ENCODE results near the gene GNAZ. TPM values are rescaled to one million over a fixed set of nuclear protein-coding genes. Genes with fewer than 3 reads are reported as not detected.
A peak's percentile ranks its signal among the peaks of the same experiment; 100 is the strongest.

Gene GNAZ
- total RNA-seq, 1 experiment from 2014 or later, result 5.0 TPM

DNA sequence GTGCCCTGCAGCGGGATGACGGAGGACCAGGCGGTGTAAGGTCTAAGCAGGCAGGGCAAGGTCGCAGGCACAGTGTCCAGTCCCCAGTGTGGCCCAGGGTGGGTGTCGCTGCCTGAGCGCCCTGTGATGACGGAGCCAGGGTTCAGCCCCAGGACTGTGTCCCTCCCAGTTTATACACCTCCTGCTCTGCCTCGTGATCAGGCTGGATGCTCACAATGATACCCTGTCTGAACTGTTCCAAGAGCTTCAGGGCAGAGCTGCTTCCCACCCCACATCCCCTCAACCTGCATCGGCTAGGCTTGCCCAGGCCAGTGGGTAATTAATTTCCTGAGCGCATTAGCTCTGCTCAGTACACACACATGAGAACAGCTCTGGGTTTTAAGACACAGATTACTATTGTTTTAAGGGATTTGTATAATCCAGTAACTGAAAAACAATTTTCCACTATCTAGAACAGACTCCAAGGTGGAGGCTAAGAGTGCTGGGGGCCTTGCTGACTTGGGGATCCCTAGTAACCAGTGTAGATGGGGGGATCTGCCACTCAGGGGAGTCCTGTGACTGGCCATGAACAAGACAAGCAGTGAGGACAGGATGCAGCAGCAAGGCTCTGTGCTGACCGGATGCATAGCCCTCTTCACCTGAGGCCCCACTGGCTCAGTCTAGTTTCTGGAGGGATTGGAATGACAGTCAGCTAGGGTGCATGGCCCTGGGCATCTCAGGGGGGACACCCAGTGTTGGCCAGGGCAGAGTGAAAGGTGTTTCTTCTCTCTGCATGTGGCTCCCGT lies 34.1 kb downstream of the GNAZ start:
- H3K23ac ChIP-seq (ENCODE audit: insufficient read length, low read depth, low read length), result no peak overlapping the region
- no CpG with 5 or more reads among the region's 12 CpGs for WGBS (ENCODE audit: extremely low coverage, insufficient read length, low lambda C conversion rate)
- Mint-ChIP-seq H3K4me3 (no peak overlapping the region), H3K36me3 (ENCODE audit: insufficient read depth in 1 of 3, low read depth in 3 of 3) (no peaks in the 10 kb centered on the region), H3K9me3 (no peaks in the 10 kb centered on the region), H3K4me1 (no peaks in the 10 kb centered on the region), H3K27me3 (ENCODE audit: low read depth) (peaks cover 25% of the 10 kb centered on the region), H3K27ac (peak overlapping the region in 1 of 3 experiments; percentile 62; a peak in 1 of 7 replicates)
- no peak for DNase-seq
- no peak overlapping the region for H4K8ac ChIP-seq (replicated peaks; ENCODE audit: insufficient read length, low read depth, low read length)
- no peaks in the 10 kb centered on the region for H3K4me1 ChIP-seq (ENCODE audit: insufficient read depth, low read length)
- no peak overlapping the region for H2BK120ac ChIP-seq (ENCODE audit: low read depth, low read length, poor library complexity, severe bottlenecking)
- H3K4me2 ChIP-seq (ENCODE audit: insufficient read depth, insufficient read length, low read length), result no peak overlapping the region
- no peak overlapping the region for H4K91ac ChIP-seq (ENCODE audit: insufficient read length, low read depth, low read length)
- H2AK5ac ChIP-seq (ENCODE audit: insufficient read length, low read length), result no peak overlapping the region
- no peak overlapping the region for H3K9ac ChIP-seq (ENCODE audit: extremely low read depth, insufficient read length, low read length)
- H2BK12ac ChIP-seq (ENCODE audit: insufficient read length, low read depth, low read length), result no peak overlapping the region
- H2BK15ac ChIP-seq (ENCODE audit: low read depth, low read length), result no peak overlapping the region
- H3K4ac ChIP-seq (ENCODE audit: low read depth, low read length), result no peak overlapping the region
- no peak overlapping the region for H3K18ac ChIP-seq (ENCODE audit: insufficient read length, low read depth, low read length)
- no peaks in the 10 kb centered on the region for H3K79me2 ChIP-seq (ENCODE audit: insufficient read depth, low read length)
- H3K79me1 ChIP-seq (ENCODE audit: insufficient read depth, low read depth, low read length, poor library complexity, severe bottlenecking), result no peaks in the 10 kb centered on the region
- H3K27me3 ChIP-seq (ENCODE audit: insufficient read depth, low read length), result no peaks in the 10 kb centered on the region; the same call in 1 of the 2 replicates
- no peak overlapping the region for H2BK5ac ChIP-seq (ENCODE audit: insufficient read length, low read length)
- H3K9me3 ChIP-seq (ENCODE audit: control insufficient read depth, low read depth, low read length), result no peaks in the 10 kb centered on the region
- no peak overlapping the region for H2BK20ac ChIP-seq (ENCODE audit: low read depth, low read length, poor library complexity, severe bottlenecking)
- no peak overlapping the region for H3K56ac ChIP-seq (ENCODE audit: insufficient read length, low read depth, low read length)
- no peak overlapping the region for H4K5ac ChIP-seq (ENCODE audit: insufficient read length, low read depth, low read length)
- H3T11ph ChIP-seq (ENCODE audit: low read length), result no peak overlapping the region
- no peaks in the 10 kb centered on the region for H4K20me1 ChIP-seq (ENCODE audit: control insufficient read depth, insufficient read depth, insufficient read length)
- no peak overlapping the region for H3K27ac ChIP-seq (ENCODE audit: insufficient read length, low read depth, low read length)
- no peak overlapping the region for H2AFZ ChIP-seq (ENCODE audit: low read length)
- TF ChIP-seq, protein P1, sequence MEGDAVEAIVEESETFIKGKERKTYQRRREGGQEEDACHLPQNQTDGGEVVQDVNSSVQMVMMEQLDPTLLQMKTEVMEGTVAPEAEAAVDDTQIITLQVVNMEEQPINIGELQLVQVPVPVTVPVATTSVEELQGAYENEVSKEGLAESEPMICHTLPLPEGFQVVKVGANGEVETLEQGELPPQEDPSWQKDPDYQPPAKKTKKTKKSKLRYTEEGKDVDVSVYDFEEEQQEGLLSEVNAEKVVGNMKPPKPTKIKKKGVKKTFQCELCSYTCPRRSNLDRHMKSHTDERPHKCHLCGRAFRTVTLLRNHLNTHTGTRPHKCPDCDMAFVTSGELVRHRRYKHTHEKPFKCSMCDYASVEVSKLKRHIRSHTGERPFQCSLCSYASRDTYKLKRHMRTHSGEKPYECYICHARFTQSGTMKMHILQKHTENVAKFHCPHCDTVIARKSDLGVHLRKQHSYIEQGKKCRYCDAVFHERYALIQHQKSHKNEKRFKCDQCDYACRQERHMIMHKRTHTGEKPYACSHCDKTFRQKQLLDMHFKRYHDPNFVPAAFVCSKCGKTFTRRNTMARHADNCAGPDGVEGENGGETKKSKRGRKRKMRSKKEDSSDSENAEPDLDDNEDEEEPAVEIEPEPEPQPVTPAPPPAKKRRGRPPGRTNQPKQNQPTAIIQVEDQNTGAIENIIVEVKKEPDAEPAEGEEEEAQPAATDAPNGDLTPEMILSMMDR (conservative IDR thresholded peaks at IDR 0.05), result no peak
- H3K14ac ChIP-seq (ENCODE audit: insufficient read depth, low read length), result no peak overlapping the region; the same call in 1 of the 2 replicates
- no peaks in the 10 kb centered on the region for H3K23me2 ChIP-seq (ENCODE audit: insufficient read length, low read depth, low read length, poor library complexity, severe bottlenecking)
